GM23338 (cell line): ENCODE measurements around the gene CNBD2.

Experiments
- CREB1 ChIP-seq: fragments of 250-450 bp; sonication (Bioruptor Pico); IDR thresholded peaks from 2 replicates; pipeline ENCODE4 v1.5.0; 2020; ENCODE audit warnings: low read depth, mild to moderate bottlenecking, moderate library complexity
- CTCF ChIP-seq, 2 experiments: fragments of 200-600 bp in 1 of 2; sonication (generic) in 1 of 2; conservative IDR thresholded peaks; 2 replicates each; pipeline versions ENCODE4 v1.5.1 to v1.6.1; 2016 to 2017; ENCODE audit warnings: antibody characterized with exemption in 2 of 2, low read depth in 2 of 2, mild to moderate bottlenecking in 2 of 2, moderate library complexity in 1 of 2
- EZH2 ChIP-seq: fragments of 200-600 bp; sonication (generic); IDR thresholded peaks from one replicate; pipeline ENCODE4 v1.8.0; 2017; ENCODE audit warnings: antibody characterized with exemption, mild to moderate bottlenecking, low read depth; ENCODE audit not compliant: unreplicated experiment
- EZH2phosphoT487 ChIP-seq: fragments of 200-600 bp; sonication (generic); IDR thresholded peaks from one replicate; pipeline ENCODE4 v1.8.1; 2018; ENCODE audit warnings: antibody characterized with exemption; ENCODE audit not compliant: unreplicated experiment
- POLR2AphosphoS5 ChIP-seq: IDR thresholded peaks from 2 replicates; pipeline ENCODE4 v1.6.1; 2016; ENCODE audit warnings: antibody characterized with exemption, low read depth
- REST ChIP-seq: IDR thresholded peaks from one replicate; pipeline ENCODE4 v1.6.1; 2018; ENCODE audit warnings: antibody characterized with exemption; ENCODE audit not compliant: unreplicated experiment
- ZNF114 ChIP-seq: fragments of 250-450 bp; sonication (Bioruptor Pico); IDR thresholded peaks from 2 replicates; pipeline ENCODE4 v1.5.0; 2020; ENCODE audit warnings: mild to moderate bottlenecking, moderate library complexity

- TF ChIP-seq CTCF (conservative IDR thresholded peaks at IDR 0.05; ENCODE audit: low read depth in 2 of 2) (no peak), EZH2 (no peak), POLR2AphosphoS5 (no peak), CREB1 (no peak), EZH2phosphoT487 (no peak), ZNF114 (CRISPR knock-in tag) (no peak), REST (no peak)
Observed at GRCh38 chr20:35950093-35950492, 18.3 kb upstream of the CNBD2 start.
